HG02970 (cell line): ENCODE measurements around the gene PTPRZ1.
A peak's percentile ranks its signal among the peaks of the same experiment; 100 is the strongest.

Source experiments
- ATAC-seq: cut with Tn5 transposase; IDR thresholded peaks from one replicate; pipeline ENCODE4 v1.9.1; 2021; ENCODE audit warnings: mild to moderate bottlenecking, moderate library complexity, moderate number of reproducible peaks; ENCODE audit not compliant: unreplicated experiment, low FRiP score

The PTPRZ1 gene

DNA sequence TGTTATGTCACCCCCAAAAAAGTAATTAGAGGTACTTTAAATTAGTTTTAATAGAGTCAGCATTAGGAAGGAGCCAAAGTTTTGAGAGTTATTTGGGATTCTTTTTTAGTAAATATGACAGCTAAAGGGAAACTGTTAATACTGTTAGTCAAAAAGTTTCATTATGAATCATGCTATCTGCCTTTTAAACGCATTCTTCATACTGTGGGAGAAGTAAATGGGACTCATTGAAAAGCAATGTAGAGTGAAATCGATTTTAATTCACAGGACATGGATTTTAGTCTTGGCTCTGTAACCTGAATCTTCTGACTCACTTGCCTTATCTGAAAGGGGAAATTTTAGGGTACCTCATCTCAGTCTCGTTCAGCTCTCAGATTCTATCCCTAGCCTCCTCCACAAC is 165.9 kb downstream of the PTPRZ1 start:
- no peak for ATAC-seq

DNA sequence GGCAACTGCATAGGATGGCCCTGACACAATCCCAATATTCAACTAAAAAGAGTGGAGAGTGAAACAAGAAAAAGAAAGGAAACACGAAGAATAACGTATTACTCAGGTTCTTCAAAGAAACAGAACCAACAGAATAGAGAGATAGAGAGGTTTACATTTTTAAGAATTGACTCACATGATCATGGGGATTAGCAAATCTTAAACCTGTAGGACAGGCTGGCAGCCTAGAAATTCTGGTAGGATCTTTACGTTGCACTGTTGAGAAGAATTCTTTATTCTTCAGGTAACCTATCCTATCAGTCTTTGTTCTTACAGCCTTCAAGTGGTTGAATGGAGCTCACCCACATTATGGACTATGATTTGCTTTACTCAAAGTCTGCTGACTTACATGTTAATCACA is 167.2 kb downstream of the PTPRZ1 start:
- ATAC-seq: no peak

GRCh38 chr7:122046402-122046801 is 173.4 kb downstream of the PTPRZ1 start:
- no peak for ATAC-seq

- no peak for ATAC-seq
Observed at GRCh38 chr7:122054393-122054792, 181.4 kb downstream of the PTPRZ1 start.

- no peak for ATAC-seq
Observed at GRCh38 chr7:122055073-122055472, 182.1 kb downstream of the PTPRZ1 start.

- ATAC-seq: no peak
Observed at GRCh38 chr7:122056977-122057376, 184.0 kb downstream of the PTPRZ1 start.

DNA sequence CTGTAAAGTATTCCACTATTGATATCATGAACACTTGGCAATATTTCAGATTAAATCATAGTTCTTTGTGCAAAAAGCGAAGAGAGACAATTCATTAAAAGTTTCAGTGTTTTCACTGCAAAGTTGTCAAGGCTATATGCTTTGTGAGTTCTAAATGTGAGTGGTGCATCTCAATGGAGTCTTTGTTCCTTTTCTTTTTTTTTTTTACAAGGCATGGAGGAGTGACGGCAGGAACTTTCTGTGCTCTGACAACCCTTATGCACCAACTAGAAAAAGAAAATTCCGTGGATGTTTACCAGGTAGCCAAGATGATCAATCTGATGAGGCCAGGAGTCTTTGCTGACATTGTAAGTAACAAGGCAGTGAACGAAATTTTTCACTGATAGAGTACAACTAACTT is 186.6 kb downstream of the PTPRZ1 start:
- no peak for ATAC-seq

- ATAC-seq: no peak
Observed at GRCh38 chr7:122063146-122063545, 190.2 kb downstream of the PTPRZ1 start.

DNA sequence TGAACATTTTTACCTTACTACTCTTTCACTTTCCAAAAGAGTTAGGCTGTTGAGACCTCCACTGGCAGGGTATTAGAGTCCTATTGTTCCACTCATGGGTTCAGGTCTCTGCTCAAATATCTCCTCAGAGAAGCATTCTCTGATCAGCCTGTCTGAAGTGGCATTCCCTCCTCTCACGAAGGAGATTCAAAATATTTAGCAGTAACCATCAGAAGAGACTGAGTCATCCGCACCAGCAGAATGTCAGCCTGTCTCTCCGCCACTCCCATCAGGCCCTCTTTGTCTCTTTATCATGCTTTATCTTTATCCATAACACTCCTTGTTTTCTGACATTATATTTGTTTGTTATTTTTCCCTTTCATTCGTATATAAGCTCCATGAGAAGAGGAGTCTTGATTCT is 192.0 kb downstream of the PTPRZ1 start:
- no peak for ATAC-seq

DNA sequence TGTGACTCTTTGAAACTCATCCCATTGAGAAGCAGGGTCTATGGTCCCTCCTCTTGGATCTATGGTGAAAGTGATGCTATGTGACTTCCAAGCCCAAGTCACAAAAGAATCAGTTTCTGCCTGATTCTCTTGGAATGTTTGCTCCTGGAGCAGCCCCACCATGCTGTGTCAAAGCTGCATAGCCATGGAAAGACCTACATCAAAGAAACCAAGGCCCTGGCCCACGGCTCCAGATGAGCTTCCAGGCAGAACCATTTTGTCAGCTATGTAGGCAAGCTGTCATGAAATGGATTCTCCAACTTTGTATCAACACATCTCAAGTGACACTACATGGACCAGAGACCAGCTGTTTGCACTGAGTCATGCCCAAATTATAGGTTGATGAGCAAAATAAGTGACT is 194.1 kb downstream of the PTPRZ1 start:
- no peak for ATAC-seq

GRCh38 chr7:122068046-122068445 is 195.1 kb downstream of the PTPRZ1 start:
- ATAC-seq: no peak

GRCh38 chr7:122068999-122069398 is 196.0 kb downstream of the PTPRZ1 start:
- ATAC-seq: no peak

- ATAC-seq: no peak
Observed at GRCh38 chr7:122070062-122070461, 197.1 kb downstream of the PTPRZ1 start.

GRCh38 chr7:122070834-122071233 is 197.9 kb downstream of the PTPRZ1 start:
- no peak for ATAC-seq

GRCh38 chr7:122072272-122072671 is 199.3 kb downstream of the PTPRZ1 start:
- no peak for ATAC-seq

DNA sequence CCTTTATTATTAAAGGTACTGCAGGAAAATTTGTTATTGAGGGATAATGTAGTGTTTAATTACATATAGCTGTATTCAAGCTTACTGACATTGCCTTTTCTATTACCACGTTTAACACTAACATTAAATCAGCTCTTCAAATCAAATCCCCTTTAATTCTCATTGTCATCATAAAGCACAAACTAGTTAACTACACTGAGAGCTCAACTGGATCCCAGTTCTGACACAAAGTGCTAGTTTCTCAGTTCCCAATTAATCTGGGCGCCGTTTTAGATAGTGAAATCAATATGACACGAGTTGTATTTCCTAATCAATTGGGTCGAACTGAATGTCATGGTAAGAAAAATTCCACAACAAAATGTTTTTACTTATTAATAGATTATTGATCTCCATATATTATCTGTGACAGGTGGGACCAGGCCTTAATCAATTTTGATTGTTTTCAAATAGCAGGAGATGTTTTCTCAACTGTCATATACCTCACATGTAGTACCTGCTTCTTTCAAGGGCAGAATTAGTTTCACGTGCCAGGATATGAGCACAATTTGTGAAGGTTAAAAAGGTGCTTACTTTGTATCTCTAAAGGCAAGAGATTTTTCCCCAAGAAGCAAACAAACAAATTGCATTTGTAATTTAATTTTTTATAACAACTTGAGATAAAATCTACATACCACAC is 200.1 kb downstream of the PTPRZ1 start:
- no peak for ATAC-seq

DNA sequence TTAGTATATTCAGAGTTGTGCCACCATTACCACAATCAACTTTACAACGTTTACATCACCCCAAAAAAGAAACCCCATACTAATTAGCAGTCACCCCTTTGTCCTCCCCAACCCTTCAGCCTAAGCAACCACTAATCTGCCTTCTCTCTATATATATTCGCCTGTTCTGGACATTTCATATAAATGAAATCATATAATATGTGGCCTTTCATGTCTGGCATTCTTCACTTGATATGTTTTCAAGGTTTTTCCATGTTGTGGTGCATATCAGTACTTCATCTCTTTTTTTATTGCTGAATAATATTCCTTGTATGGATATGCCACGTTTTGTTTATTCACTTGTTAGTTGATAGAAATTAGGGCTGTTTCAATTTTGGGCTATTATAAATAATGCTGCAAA is 200.7 kb downstream of the PTPRZ1 start:
- ATAC-seq: no peak

DNA sequence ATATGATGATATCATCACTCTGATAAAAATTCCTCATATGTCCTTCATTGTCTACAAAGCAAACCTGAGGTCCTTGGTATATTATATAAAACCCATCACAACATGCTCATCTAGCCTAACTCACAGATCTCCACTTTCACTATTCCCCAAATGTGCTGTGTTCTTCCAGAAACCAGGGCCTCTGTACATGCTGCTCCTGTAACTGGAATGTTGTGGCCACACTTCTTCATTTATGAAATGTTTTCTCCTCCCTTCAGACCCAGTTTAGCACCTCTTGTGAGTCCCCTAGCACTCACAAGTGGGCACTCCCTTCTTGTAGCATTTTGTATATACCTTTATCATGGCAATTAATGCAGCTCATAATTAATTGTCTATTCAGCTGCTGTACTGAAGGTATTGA is 209.2 kb downstream of the PTPRZ1 start:
- no peak for ATAC-seq

DNA sequence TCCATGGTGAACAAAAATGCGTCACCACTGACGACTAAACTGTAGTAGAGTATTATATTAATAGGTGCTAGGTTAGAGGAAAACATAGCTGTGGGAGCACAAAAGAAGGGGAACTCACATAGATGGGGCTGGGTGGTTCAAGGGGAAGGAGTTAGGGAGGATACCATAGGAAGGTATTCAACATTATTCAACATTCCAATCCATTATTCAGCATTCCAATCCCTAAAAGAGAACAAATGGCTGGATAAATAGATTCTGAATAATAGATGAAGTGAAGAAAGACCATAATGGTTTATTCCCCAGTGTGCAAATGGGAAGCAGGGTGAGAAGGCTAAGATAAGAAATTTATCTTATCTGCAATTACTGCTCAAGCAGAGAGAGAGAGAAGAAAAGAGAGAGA is 209.7 kb downstream of the PTPRZ1 start:
- ATAC-seq: no peak

DNA sequence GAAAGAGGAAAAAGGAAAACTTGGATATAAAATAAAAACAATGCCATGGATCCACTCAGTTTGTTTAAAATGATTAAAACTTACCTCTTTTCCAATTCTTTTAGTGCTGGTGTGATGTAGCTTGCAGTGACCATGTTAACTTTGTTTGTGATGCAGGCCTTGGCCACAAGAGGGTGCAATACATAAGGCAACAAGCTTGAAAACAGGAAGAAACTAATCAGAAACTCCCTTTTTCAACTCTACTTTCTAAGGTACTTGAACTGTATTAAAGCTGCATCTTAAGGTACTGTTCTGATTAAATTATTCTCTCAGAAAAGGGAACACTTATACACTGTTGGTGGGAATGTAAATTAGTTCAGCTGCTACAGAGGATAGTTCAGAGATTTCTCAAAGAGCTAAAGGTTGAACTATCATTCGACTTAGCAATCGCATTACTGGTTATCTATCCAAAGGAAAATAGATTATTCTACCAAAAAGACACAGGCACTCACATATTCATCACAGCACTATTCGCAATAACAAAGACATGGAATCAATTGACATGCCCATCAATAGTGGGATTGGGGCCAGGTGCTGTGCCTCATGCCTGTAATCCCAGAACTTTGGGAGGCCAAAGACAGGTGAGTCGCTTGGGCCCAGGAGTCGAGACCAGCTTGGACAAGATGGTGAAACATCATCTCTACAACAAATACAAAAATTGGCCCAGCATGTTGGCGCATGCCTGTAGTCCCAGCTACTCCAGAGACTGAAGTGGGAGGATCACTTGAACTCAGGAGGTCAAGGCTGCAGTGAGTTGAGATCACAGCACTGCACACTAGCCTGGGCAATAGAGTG is 220.2 kb downstream of the PTPRZ1 start:
- ATAC-seq: peak; percentile 89

DNA sequence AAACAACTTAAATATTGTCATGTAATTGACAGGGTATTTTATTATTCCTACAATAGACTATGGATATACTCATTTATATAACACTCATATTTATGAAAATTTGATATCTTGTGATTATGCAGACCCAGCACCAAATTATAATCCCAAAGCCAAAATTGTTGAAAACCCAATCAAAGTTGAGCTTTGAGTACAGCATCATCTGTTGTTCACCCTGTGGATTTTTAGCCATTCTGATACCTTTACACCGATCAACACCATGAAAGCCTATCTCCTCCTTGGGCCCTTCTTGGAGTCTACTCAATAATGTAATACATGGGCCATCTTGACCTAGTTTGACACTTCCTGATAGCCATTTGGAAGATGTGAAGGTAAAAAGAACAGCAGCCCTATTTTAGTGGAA is 221.6 kb downstream of the PTPRZ1 start:
- ATAC-seq: no peak

GRCh38 chr7:122095642-122096041 is 222.7 kb downstream of the PTPRZ1 start:
- no peak for ATAC-seq
